HFF-Myc (cell line): ENCODE data around the gene MATN1.

Experiments
- DNase-seq: peaks from one replicate; pipeline ENCODE4 v3.0.0-alpha.2; 2011; ENCODE audit warnings: low read depth; ENCODE audit errors: extremely low read depth
- H3K4me3 ChIP-seq: replicated peaks from 2 replicates; pipeline ENCODE4 v1.5.1; 2011; ENCODE audit warnings: low read depth, mild to moderate bottlenecking, control low read depth, low read length
- TF ChIP-seq, protein P1 (sequence below): IDR thresholded peaks from 2 replicates; pipeline ENCODE4 v1.5.1; 2012; ENCODE audit warnings: mild to moderate bottlenecking, low read depth, low read length, control low read depth; ENCODE audit errors: missing control alignments

The MATN1 gene

DNA sequence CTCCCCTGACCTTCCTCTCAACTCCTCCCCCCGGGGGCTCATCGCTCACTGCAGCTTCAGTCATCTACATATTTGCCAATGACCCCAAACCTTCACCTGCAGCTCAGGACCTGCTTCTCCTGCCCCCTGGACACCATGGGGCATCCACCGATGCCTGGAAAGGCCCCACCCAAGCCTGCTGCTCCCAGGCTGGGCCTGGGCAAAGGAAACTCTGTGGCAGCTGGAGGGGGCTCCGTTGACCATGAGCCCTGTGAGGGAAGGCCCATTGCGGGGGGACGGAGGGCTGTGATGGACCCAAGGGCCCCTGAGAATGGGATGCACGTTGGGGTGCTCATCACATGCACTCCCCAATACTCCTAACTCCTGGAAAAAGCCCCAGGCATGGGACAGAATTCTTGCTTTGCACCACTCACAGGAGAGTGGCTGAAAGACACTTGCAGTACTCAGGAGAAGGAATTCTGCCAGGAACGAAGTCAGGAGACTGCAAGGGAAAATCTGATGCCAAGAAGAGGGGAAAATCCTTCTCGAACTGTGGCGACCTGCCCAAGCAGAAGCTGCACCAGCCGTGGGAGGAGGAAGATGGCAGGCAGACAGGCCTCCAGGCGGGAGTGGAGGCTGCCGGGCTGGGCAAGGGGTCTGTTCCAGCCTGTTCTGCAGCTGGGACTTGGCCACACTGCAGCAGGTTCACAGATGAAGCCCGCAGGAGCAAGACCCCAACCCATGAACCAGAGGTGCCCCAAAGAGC, 18.4 kb downstream of the MATN1 start:
- DNase-seq, result no peak
- TF ChIP-seq, protein P1, sequence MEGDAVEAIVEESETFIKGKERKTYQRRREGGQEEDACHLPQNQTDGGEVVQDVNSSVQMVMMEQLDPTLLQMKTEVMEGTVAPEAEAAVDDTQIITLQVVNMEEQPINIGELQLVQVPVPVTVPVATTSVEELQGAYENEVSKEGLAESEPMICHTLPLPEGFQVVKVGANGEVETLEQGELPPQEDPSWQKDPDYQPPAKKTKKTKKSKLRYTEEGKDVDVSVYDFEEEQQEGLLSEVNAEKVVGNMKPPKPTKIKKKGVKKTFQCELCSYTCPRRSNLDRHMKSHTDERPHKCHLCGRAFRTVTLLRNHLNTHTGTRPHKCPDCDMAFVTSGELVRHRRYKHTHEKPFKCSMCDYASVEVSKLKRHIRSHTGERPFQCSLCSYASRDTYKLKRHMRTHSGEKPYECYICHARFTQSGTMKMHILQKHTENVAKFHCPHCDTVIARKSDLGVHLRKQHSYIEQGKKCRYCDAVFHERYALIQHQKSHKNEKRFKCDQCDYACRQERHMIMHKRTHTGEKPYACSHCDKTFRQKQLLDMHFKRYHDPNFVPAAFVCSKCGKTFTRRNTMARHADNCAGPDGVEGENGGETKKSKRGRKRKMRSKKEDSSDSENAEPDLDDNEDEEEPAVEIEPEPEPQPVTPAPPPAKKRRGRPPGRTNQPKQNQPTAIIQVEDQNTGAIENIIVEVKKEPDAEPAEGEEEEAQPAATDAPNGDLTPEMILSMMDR, result no peak
- H3K4me3 ChIP-seq, result no peak overlapping the region

- no peak for DNase-seq
- TF ChIP-seq, protein P1, result no peak
- H3K4me3 ChIP-seq, result no peak overlapping the region
Measured at GRCh38 chr1:30704271-30704670, 19.1 kb downstream of the MATN1 start.

GRCh38 chr1:30702823-30703222, 20.6 kb downstream of the MATN1 start:
- DNase-seq, result no peak
- TF ChIP-seq, protein P1, result no peak
- H3K4me3 ChIP-seq, result no peak overlapping the region

- H3K4me3 ChIP-seq, result no peak overlapping the region
- DNase-seq, result no peak
- TF ChIP-seq, protein P1, result no peak
Measured at GRCh38 chr1:30701258-30701633, 22.1 kb downstream of the MATN1 start.

DNA sequence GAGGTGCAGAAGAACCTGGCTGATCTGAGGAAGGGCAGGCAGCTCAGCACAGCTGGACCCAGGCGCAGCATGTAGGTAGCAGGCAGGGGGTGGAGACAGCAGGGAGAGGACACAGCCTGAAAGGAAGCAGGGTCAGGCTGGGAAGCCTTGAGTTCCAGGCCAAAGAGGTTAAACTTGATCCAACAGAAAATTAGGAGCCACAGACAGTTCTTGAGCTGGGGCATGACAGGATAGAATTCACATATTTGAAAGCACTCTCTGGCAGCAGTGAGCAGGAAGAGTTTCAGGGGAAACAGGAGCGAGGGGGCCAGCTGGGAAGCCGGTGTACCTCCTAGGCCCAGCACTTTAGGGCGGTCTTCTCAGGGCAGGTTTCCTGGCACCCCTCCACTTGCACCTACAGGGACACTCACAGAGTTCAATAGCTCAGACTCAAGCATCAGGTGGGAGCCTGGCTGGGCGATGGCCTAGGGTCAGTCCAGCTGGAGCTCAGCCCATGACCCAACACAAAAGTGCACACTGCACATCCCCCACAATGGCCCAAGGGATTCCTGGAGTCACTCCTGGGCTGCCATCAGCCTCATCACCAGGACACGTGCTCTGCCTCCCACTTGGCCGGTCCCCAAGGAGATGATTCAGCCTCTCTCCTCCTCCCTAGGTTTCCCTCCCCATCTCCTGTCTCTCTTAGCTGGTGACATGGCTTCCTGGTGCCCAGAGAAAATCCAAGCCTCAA, 22.7 kb downstream of the MATN1 start:
- no peak overlapping the region for H3K4me3 ChIP-seq
- DNase-seq, result peak; percentile 73
- TF ChIP-seq, protein P1, result no peak

DNA sequence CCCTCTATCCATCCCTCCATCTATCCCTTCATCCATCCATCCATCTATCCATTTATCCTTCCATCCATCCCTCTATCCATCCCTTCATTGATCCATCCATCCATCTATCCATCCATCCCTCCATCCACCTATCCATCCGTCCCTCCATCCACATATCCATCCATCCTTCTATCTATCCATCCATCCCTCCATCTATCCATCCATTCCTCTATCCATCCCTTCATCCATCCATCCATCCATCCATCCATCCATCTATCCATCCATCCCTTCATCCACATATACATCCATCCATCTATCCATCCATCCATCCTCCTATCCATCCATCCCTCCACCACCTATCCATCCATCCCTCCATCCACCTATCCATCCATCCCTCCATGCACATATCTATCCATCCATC, 23.6 kb downstream of the MATN1 start:
- DNase-seq, result no peak
- TF ChIP-seq, protein P1, result no peak
- no peak overlapping the region for H3K4me3 ChIP-seq
